NCI-H345 (cell line): ENCODE measurements around the gene HTR6.

Experiments
- DNase-seq: peaks from one replicate; lab custom pipeline; 2025; lab: John Stamatoyannopoulos, UW

Gene HTR6

GRCh38 chr1:19656780-19657466 is 7.8 kb upstream of the HTR6 start:
- DNase-seq, result no peak

- DNase-seq, result no peak
Measured at GRCh38 chr1:19657511-19657910, 7.2 kb upstream of the HTR6 start.

- DNase-seq, result no peak
Measured at GRCh38 chr1:19658186-19658585, 6.5 kb upstream of the HTR6 start.

GRCh38 chr1:19661721-19662228 is 2.9 kb upstream of the HTR6 start:
- DNase-seq, result peak; percentile 27

- DNase-seq, result no peak
Measured at GRCh38 chr1:19662313-19662712, 2.4 kb upstream of the HTR6 start.

- DNase-seq, result no peak
Measured at GRCh38 chr1:19665186-19665495, 466 bp downstream of the HTR6 start.

- no peak for DNase-seq
Measured at GRCh38 chr1:19665496-19666465, 1.1 kb downstream of the HTR6 start.

GRCh38 chr1:19668888-19669287 is 4.2 kb downstream of the HTR6 start:
- DNase-seq, result no peak

- DNase-seq, result no peak
Measured at GRCh38 chr1:19670787-19671186, 6.1 kb downstream of the HTR6 start.

GRCh38 chr1:19672237-19672636 is 7.6 kb downstream of the HTR6 start:
- no peak for DNase-seq

- DNase-seq, result no peak
Measured at GRCh38 chr1:19675797-19676196, 11.1 kb downstream of the HTR6 start.

- DNase-seq, result no peak
Measured at GRCh38 chr1:19676438-19676922, 11.8 kb downstream of the HTR6 start.

- no peak for DNase-seq
Measured at GRCh38 chr1:19678493-19678892, 13.8 kb downstream of the HTR6 start.

- DNase-seq, result no peak
Measured at GRCh38 chr1:19678931-19679453, 14.3 kb downstream of the HTR6 start.

GRCh38 chr1:19679691-19680090 is 15.0 kb downstream of the HTR6 start:
- DNase-seq, result no peak

- no peak for DNase-seq
Measured at GRCh38 chr1:19680644-19681043, 16.0 kb downstream of the HTR6 start.

- no peak for DNase-seq
Measured at GRCh38 chr1:19682257-19682656, 17.6 kb downstream of the HTR6 start.

GRCh38 chr1:19682901-19683300 is 18.2 kb downstream of the HTR6 start:
- no peak for DNase-seq

- no peak for DNase-seq
Measured at GRCh38 chr1:19683351-19683750, 18.7 kb downstream of the HTR6 start.

- no peak for DNase-seq
Measured at GRCh38 chr1:19684677-19685076, 20.0 kb downstream of the HTR6 start.

- no peak for DNase-seq
Measured at GRCh38 chr1:19685994-19686393, 21.3 kb downstream of the HTR6 start.

GRCh38 chr1:19687414-19687813 is 22.7 kb downstream of the HTR6 start:
- DNase-seq, result no peak
